ENCODE measurements around the gene TEX264. TPM values are rescaled to one million over a fixed set of nuclear protein-coding genes. Genes with fewer than 3 reads are reported as not detected.

TEX264 gene
- total RNA-seq, 2 experiments from 2014 or later: 62.6 to 65.0 TPM

- Mint-ChIP-seq H3K9me3 (ENCODE audit: insufficient read depth) (no peaks in the 10 kb centered on the region), H3K36me3 (ENCODE audit: low read depth) (peaks cover 25% of the 10 kb centered on the region), H3K4me1 (ENCODE audit: low read depth) (peaks cover 9% of the 10 kb centered on the region), H3K27me3 (ENCODE audit: low read depth) (no peaks in the 10 kb centered on the region), H3K4me3 (no peak overlapping the region), H3K27ac (peak overlapping the region; percentile 34)
- no peak for ATAC-seq
- ChIA-PET CTCF (interaction anchor here (0.8 to 0.9 kb wide), 2 partner anchors 16 to 100 kb away, joined by 3 read pairs; no protein-coding TSS in a partner anchor), POLR2A (no interaction called here)
- no peak for DNase-seq
Observed at GRCh38 chr3:51698209-51698608, 27.2 kb downstream of the TEX264 start.

- peaks cover 3% of the 10 kb centered on the region for H3K4me1 Mint-ChIP-seq (ENCODE audit: low read depth)
- CTCF ChIA-PET: interaction anchor here (1.4 kb wide), 1 partner anchor 19 kb away, joined by 7 read pairs; no protein-coding TSS in a partner anchor
- no peak overlapping the region for H3K4me3 Mint-ChIP-seq
- peaks cover 23% of the 10 kb centered on the region for H3K36me3 Mint-ChIP-seq (ENCODE audit: low read depth)
- ATAC-seq (no peak), DNase-seq (no peak)
- POLR2A ChIA-PET: no interaction called here
- H3K27me3 Mint-ChIP-seq (ENCODE audit: low read depth): no peaks in the 10 kb centered on the region
- H3K27ac Mint-ChIP-seq: no peak overlapping the region
- no peaks in the 10 kb centered on the region for H3K9me3 Mint-ChIP-seq (ENCODE audit: insufficient read depth)
Observed at GRCh38 chr3:51700403-51700802, 29.4 kb downstream of the TEX264 start.

GRCh38 chr3:51702156-51702555 lies 31.1 kb downstream of the TEX264 start:
- Mint-ChIP-seq H3K4me1 (ENCODE audit: low read depth) (peaks cover 3% of the 10 kb centered on the region), H3K9me3 (ENCODE audit: insufficient read depth) (no peaks in the 10 kb centered on the region), H3K27ac (no peak overlapping the region), H3K36me3 (ENCODE audit: low read depth) (peaks cover 27% of the 10 kb centered on the region), H3K4me3 (no peak overlapping the region), H3K27me3 (ENCODE audit: low read depth) (no peaks in the 10 kb centered on the region)
- ATAC-seq: no peak
- POLR2A ChIA-PET: no interaction called here
- CTCF ChIA-PET: no interaction called here
- no peak for DNase-seq

- H3K27ac Mint-ChIP-seq: no peak overlapping the region
- H3K9me3 Mint-ChIP-seq (ENCODE audit: insufficient read depth): no peaks in the 10 kb centered on the region
- ChIA-PET CTCF (no interaction called here), POLR2A (no interaction called here)
- H3K4me1 Mint-ChIP-seq (ENCODE audit: low read depth): peaks cover 3% of the 10 kb centered on the region
- H3K4me3 Mint-ChIP-seq: no peak overlapping the region
- ATAC-seq (no peak), DNase-seq (no peak)
- peaks cover 24% of the 10 kb centered on the region for H3K36me3 Mint-ChIP-seq (ENCODE audit: low read depth)
- peaks cover 6% of the 10 kb centered on the region for H3K27me3 Mint-ChIP-seq (ENCODE audit: low read depth)
Observed at GRCh38 chr3:51703068-51703760, 32.2 kb downstream of the TEX264 start.

- H3K4me1 Mint-ChIP-seq (ENCODE audit: low read depth): peaks cover 3% of the 10 kb centered on the region
- no peaks in the 10 kb centered on the region for H3K9me3 Mint-ChIP-seq (ENCODE audit: insufficient read depth)
- H3K4me3 Mint-ChIP-seq: no peak overlapping the region
- peaks cover 24% of the 10 kb centered on the region for H3K36me3 Mint-ChIP-seq (ENCODE audit: low read depth)
- ATAC-seq (no peak), DNase-seq (no peak)
- H3K27me3 Mint-ChIP-seq (ENCODE audit: low read depth): peaks cover 6% of the 10 kb centered on the region
- ChIA-PET POLR2A (interaction anchor here (1.3 kb wide), 1 partner anchor 8 kb away, joined by 5 read pairs; no protein-coding TSS in a partner anchor), CTCF (interaction anchor here (0.8 to 1.1 kb wide), 2 partner anchors 16 to 22 kb away, joined by 3 read pairs; no protein-coding TSS in a partner anchor)
- no peak overlapping the region for H3K27ac Mint-ChIP-seq
Observed at GRCh38 chr3:51703761-51704510, 32.9 kb downstream of the TEX264 start.

GRCh38 chr3:51704511-51704950 lies 33.5 kb downstream of the TEX264 start:
- H3K4me1 Mint-ChIP-seq (ENCODE audit: low read depth): peaks cover 2% of the 10 kb centered on the region
- DNase-seq (no peak), ATAC-seq (no peak)
- no peak overlapping the region for H3K4me3 Mint-ChIP-seq
- POLR2A ChIA-PET: interaction anchor here (1.1 to 1.3 kb wide), 2 partner anchors 8 to 12 kb away, joined by 5 read pairs; no protein-coding TSS in a partner anchor
- peaks cover 6% of the 10 kb centered on the region for H3K27me3 Mint-ChIP-seq (ENCODE audit: low read depth)
- peaks cover 18% of the 10 kb centered on the region for H3K36me3 Mint-ChIP-seq (ENCODE audit: low read depth)
- CTCF ChIA-PET: interaction anchor here (0.8 to 1.1 kb wide), 3 partner anchors 15 to 23 kb away, joined by 3 read pairs; no protein-coding TSS in a partner anchor
- no peaks in the 10 kb centered on the region for H3K9me3 Mint-ChIP-seq (ENCODE audit: insufficient read depth)
- H3K27ac Mint-ChIP-seq: no peak overlapping the region

- Mint-ChIP-seq H3K27ac (no peak overlapping the region), H3K27me3 (ENCODE audit: low read depth) (peaks cover 6% of the 10 kb centered on the region)
- POLR2A ChIA-PET: interaction anchor here (0.5 to 1.3 kb wide), 3 partner anchors 9 to 19 kb away, joined by 3 to 5 read pairs (median 5); no protein-coding TSS in a partner anchor
Observed at GRCh38 chr3:51705276-51706020, 34.4 kb downstream of the TEX264 start.

GRCh38 chr3:51706021-51706485 lies 35.0 kb downstream of the TEX264 start:
- Mint-ChIP-seq H3K9me3 (ENCODE audit: insufficient read depth) (no peaks in the 10 kb centered on the region), H3K27ac (no peak overlapping the region), H3K4me3 (no peak overlapping the region), H3K4me1 (ENCODE audit: low read depth) (no peaks in the 10 kb centered on the region), H3K36me3 (ENCODE audit: low read depth) (peaks cover 15% of the 10 kb centered on the region), H3K27me3 (ENCODE audit: low read depth) (peaks cover 6% of the 10 kb centered on the region)
- DNase-seq: no peak
- CTCF ChIA-PET: no interaction called here
- POLR2A ChIA-PET: no interaction called here
- ATAC-seq: no peak

More at GRCh38 chr3:51705276-51706020, 34.4 kb downstream of the TEX264 start:
- Mint-ChIP-seq H3K4me3 (no peak overlapping the region), H3K4me1 (ENCODE audit: low read depth) (no peaks in the 10 kb centered on the region), H3K36me3 (ENCODE audit: low read depth) (peaks cover 15% of the 10 kb centered on the region), H3K9me3 (ENCODE audit: insufficient read depth) (no peaks in the 10 kb centered on the region)
- no peak for ATAC-seq
- CTCF ChIA-PET: interaction anchor here (1.0 kb wide), 1 partner anchor 24 kb away, joined by 3 read pairs; no protein-coding TSS in a partner anchor
- no peak for DNase-seq

GRCh38 chr3:51706788-51707731 lies 36.0 kb downstream of the TEX264 start, which contains the start of gene GRM2:
TSS of gene GRM2 (plus strand) at chr3:51707068. CDS start at chr3:51708984, 1,916 bp downstream.
- Mint-ChIP-seq H3K36me3 (ENCODE audit: low read depth) (peaks cover 14% of the 10 kb centered on the region), H3K27ac (no peak within 1 kb of the TSS), H3K4me3 (no peak within 1 kb of the TSS), H3K27me3 (ENCODE audit: low read depth) (peaks cover 6% of the 10 kb centered on the region), H3K9me3 (ENCODE audit: insufficient read depth) (no peaks in the 10 kb centered on the region), H3K4me1 (ENCODE audit: low read depth) (no peaks in the 10 kb centered on the region)
- ChIA-PET CTCF (interaction anchor here (1.7 kb wide), 1 partner anchor 12 kb away, joined by 4 read pairs; no protein-coding TSS in a partner anchor), POLR2A (no interaction called here)
- DNase-seq (peak; percentile 49), ATAC-seq (peak; percentile 54)

GRCh38 chr3:51708216-51708845 lies 37.3 kb downstream of the TEX264 start:
- H3K27me3 Mint-ChIP-seq (ENCODE audit: low read depth): peaks cover 6% of the 10 kb centered on the region
- no peak overlapping the region for H3K27ac Mint-ChIP-seq
- H3K4me1 Mint-ChIP-seq (ENCODE audit: low read depth): no peaks in the 10 kb centered on the region
- no peak for DNase-seq
- no peak overlapping the region for H3K4me3 Mint-ChIP-seq
- H3K36me3 Mint-ChIP-seq (ENCODE audit: low read depth): peaks cover 14% of the 10 kb centered on the region
- ATAC-seq: no peak
- CTCF ChIA-PET: no interaction called here
- no peaks in the 10 kb centered on the region for H3K9me3 Mint-ChIP-seq (ENCODE audit: insufficient read depth)
- POLR2A ChIA-PET: no interaction called here

Measured in activated CD8-positive, alpha-beta T cell treated with anti-CD3 and anti-CD28 coated beads, Interleukin-2, amount 10 ng/mL, durations not matched to agents 7 days and 5 days (primary cell).